Panc1 (cell line): ENCODE results near the gene USP33. TPM values are rescaled to one million over a fixed set of nuclear protein-coding genes. Genes with fewer than 3 reads are reported as not detected.

Experiments
- ATAC-seq: fragments of 200-7000 bp; cut with Tn5 transposase; 2 replicates; pipeline ENCODE4 v1.9.1; 2020; ENCODE audit warnings: mild to moderate bottlenecking, moderate library complexity
- BruUV-seq: library from RNA; stranded (reverse); fragments of 400-500 nt; replicated peaks from 2 replicates; lab custom pipeline; 2021; lab: Mats Ljungman, UMichigan
- CTCF ChIA-PET: fragments of 300-600 bp; sonication (Branson Sonifier 250); formaldehyde crosslinking; loops from one replicate; lab custom pipeline; 2022; ENCODE audit warnings: antibody characterized with exemption; lab: Charles Lee
- POLR2A ChIA-PET: fragments of 300-600 bp; sonication (Branson Sonifier 250); formaldehyde crosslinking; loops from one replicate; lab custom pipeline; 2022; ENCODE audit warnings: antibody characterized with exemption; lab: Charles Lee
- DNase-seq: peaks from one replicate; pipeline ENCODE4 v3.0.0-alpha.2; 2010; ENCODE audit warnings: low read depth, low spot score
- H3K27ac ChIP-seq: 2 replicates; pipeline ENCODE4 v1.5.1; 2011; ENCODE audit warnings: mild to moderate bottlenecking, low read length, inconsistent platforms
- H3K27me3 ChIP-seq: fragments of 200-500 bp; sonication (Bioruptor generic); 2 replicates; pipeline ENCODE4 v1.6.0; 2014; ENCODE audit warnings: low read length, inconsistent platforms; ENCODE audit not compliant: control insufficient read depth, insufficient read depth
- H3K36me3 ChIP-seq: fragments of 200-500 bp; sonication (Bioruptor generic); 2 replicates; pipeline ENCODE4 v1.5.1; 2014; ENCODE audit warnings: inconsistent platforms, mild to moderate bottlenecking, low read length, moderate library complexity; ENCODE audit not compliant: control insufficient read depth, insufficient read depth
- H3K4me1 ChIP-seq: 2 replicates; pipeline ENCODE4 v1.5.1; 2011; ENCODE audit warnings: inconsistent platforms, mild to moderate bottlenecking, low read length, moderate library complexity; ENCODE audit not compliant: control insufficient read depth, insufficient read depth
- H3K4me3 ChIP-seq, 2 experiments: 2 replicates each; pipeline ENCODE4 v1.5.1; 2011 to 2012; ENCODE audit warnings: low read depth in 2 of 2, low read length in 2 of 2, mild to moderate bottlenecking in 2 of 2, inconsistent platforms in 1 of 2, moderate library complexity in 1 of 2
- H3K9me3 ChIP-seq: fragments of 200-500 bp; sonication (Bioruptor generic); 2 replicates; pipeline ENCODE4 v1.5.1; 2014; ENCODE audit warnings: low read depth, mild to moderate bottlenecking, inconsistent platforms, low read length, moderate library complexity; ENCODE audit not compliant: control insufficient read depth, insufficient read depth
- POLR2AphosphoS5 ChIP-seq: IDR thresholded peaks from 2 replicates; pipeline ENCODE4 v1.6.1; 2012; ENCODE audit warnings: mild to moderate bottlenecking, low read depth, low read length, moderate library complexity
- SIN3A ChIP-seq: IDR thresholded peaks from 2 replicates; pipeline ENCODE4 v1.6.1; 2012; ENCODE audit warnings: low read depth, mild to moderate bottlenecking, low read length, moderate library complexity, borderline replicate concordance; ENCODE audit not compliant: insufficient read depth
- TCF7L2 ChIP-seq: IDR thresholded peaks from 2 replicates; pipeline ENCODE4 v1.6.1; 2011; ENCODE audit warnings: mild to moderate bottlenecking, low read depth, low read length, inconsistent platforms
- in situ Hi-C: cut with HindIII; loops from 2 replicates; pipeline ENCODE4 v1.10.0; 2016; ENCODE audit warnings: low sequenced_read_pairs, low pct_unique_long_range_greater_than_20kb
- intact Hi-C: fragments of 100-400 bp; cut with micrococcal nuclease; formaldehyde crosslinking; loops from one replicate; pipeline ENCODE4 v1.10.0; 2022; ENCODE audit not compliant: unreplicated experiment
- total RNA-seq: library from RNA; stranded (reverse); gene quantifications from one replicate; pipeline ENCODE4 v1.2.1, GENCODE V29; 2021; ENCODE audit not compliant: unreplicated experiment
- TF ChIP-seq, protein P1 (sequence below): fragments of 450-650 bp; IDR thresholded peaks from 2 replicates; pipeline ENCODE4 v1.5.1; 2017; ENCODE audit warnings: mild to moderate bottlenecking
- TF ChIP-seq, protein P2 (sequence below), 2 experiments: IDR thresholded peaks; 2 replicates each; pipeline ENCODE4 v1.6.1; 2011 to 2012; ENCODE audit warnings: low read depth in 2 of 2, control low read depth in 1 of 2, low read length in 1 of 2, mild to moderate bottlenecking in 1 of 2, moderate library complexity in 1 of 2; ENCODE audit not compliant: insufficient read depth in 1 of 2

USP33 gene
- total RNA-seq, 1 experiment from 2014 or later: 52.2 TPM

DNA sequence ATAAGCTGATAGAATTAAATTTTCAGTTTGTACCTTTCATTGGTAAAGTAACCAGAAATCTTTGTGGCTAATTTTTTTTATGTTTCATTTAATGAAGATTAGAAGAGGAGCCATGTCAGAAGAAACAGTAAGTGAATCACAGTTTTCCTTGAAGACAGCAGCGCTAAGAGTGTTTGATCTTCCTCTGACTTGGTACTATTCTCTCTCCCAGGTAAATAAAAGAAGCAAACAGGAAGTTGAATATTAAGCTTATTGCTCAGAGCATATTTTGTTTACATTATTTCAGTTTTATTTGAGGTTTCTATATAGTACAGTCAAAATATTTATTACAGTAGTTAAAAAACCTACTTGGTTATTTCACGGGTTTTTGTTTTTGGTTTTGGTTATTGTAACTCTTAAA, 23.5 kb upstream of the USP33 start:
- POLR2A ChIA-PET: no interaction called here
- H3K36me3 ChIP-seq: peaks cover 8% of the 10 kb centered on the region
- intact Hi-C loops (no loop called here), in situ Hi-C loops (no loop called here)
- H3K4me1 ChIP-seq: peaks cover 5% of the 10 kb centered on the region
- ATAC-seq (no peak), DNase-seq (no peak)
- H3K27ac ChIP-seq: no peak overlapping the region
- H3K4me3 ChIP-seq: no peak overlapping the region
- TF ChIP-seq SIN3A (no peak), TCF7L2 (no peak), POLR2AphosphoS5 (no peak)
- TF ChIP-seq, protein P1, sequence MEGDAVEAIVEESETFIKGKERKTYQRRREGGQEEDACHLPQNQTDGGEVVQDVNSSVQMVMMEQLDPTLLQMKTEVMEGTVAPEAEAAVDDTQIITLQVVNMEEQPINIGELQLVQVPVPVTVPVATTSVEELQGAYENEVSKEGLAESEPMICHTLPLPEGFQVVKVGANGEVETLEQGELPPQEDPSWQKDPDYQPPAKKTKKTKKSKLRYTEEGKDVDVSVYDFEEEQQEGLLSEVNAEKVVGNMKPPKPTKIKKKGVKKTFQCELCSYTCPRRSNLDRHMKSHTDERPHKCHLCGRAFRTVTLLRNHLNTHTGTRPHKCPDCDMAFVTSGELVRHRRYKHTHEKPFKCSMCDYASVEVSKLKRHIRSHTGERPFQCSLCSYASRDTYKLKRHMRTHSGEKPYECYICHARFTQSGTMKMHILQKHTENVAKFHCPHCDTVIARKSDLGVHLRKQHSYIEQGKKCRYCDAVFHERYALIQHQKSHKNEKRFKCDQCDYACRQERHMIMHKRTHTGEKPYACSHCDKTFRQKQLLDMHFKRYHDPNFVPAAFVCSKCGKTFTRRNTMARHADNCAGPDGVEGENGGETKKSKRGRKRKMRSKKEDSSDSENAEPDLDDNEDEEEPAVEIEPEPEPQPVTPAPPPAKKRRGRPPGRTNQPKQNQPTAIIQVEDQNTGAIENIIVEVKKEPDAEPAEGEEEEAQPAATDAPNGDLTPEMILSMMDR: no peak
- TF ChIP-seq, protein P2, sequence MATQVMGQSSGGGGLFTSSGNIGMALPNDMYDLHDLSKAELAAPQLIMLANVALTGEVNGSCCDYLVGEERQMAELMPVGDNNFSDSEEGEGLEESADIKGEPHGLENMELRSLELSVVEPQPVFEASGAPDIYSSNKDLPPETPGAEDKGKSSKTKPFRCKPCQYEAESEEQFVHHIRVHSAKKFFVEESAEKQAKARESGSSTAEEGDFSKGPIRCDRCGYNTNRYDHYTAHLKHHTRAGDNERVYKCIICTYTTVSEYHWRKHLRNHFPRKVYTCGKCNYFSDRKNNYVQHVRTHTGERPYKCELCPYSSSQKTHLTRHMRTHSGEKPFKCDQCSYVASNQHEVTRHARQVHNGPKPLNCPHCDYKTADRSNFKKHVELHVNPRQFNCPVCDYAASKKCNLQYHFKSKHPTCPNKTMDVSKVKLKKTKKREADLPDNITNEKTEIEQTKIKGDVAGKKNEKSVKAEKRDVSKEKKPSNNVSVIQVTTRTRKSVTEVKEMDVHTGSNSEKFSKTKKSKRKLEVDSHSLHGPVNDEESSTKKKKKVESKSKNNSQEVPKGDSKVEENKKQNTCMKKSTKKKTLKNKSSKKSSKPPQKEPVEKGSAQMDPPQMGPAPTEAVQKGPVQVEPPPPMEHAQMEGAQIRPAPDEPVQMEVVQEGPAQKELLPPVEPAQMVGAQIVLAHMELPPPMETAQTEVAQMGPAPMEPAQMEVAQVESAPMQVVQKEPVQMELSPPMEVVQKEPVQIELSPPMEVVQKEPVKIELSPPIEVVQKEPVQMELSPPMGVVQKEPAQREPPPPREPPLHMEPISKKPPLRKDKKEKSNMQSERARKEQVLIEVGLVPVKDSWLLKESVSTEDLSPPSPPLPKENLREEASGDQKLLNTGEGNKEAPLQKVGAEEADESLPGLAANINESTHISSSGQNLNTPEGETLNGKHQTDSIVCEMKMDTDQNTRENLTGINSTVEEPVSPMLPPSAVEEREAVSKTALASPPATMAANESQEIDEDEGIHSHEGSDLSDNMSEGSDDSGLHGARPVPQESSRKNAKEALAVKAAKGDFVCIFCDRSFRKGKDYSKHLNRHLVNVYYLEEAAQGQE (IDR thresholded peaks at IDR 0.05; ENCODE audit: insufficient read depth in 1 of 2, low read depth in 2 of 2, low read length in 1 of 2): no peak
- CTCF ChIA-PET: no interaction called here
- H3K27me3 ChIP-seq: no peaks in the 10 kb centered on the region
- no peaks in the 10 kb centered on the region for H3K9me3 ChIP-seq
- no TSS peak for BruUV-seq

DNA sequence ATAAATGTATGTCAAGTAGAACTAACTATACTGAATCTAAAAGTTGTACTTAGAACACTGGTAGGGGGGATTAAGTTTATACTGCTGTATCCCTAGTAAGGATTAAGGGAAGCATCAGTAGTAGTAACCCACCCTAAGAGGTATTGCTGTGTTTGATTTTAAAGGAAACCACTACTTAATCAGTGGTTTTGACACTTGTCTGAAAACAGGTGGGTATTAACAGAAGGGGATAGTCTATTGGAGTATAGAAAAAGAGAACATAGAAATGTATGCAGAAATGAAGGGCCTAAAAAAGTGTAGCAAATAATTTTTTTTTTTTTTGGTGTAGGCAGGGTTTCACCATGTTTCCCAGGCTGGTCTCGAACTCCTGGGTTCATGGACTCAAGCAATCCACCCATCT, 22.0 kb upstream of the USP33 start:
- in situ Hi-C loops: no loop called here
- ChIA-PET CTCF (no interaction called here), POLR2A (no interaction called here)
- peaks cover 8% of the 10 kb centered on the region for H3K36me3 ChIP-seq
- H3K4me3 ChIP-seq: no peak overlapping the region
- TF ChIP-seq, protein P2 (IDR thresholded peaks at IDR 0.05; ENCODE audit: insufficient read depth in 1 of 2, low read depth in 2 of 2, low read length in 1 of 2): no peak
- no peak for TF ChIP-seq POLR2AphosphoS5
- TF ChIP-seq, protein P1: no peak
- no peaks in the 10 kb centered on the region for H3K27me3 ChIP-seq
- intact Hi-C loops: no loop called here
- H3K4me1 ChIP-seq: peaks cover 5% of the 10 kb centered on the region
- DNase-seq: no peak
- H3K9me3 ChIP-seq: no peaks in the 10 kb centered on the region
- no peak overlapping the region for H3K27ac ChIP-seq
- ATAC-seq: no peak
- BruUV-seq: no TSS peak
